Prostate gland (tissue), 2 donors: ENCODE data around the gene YTHDF1.

Experiments
- POLR2A ChIP-seq: fragments of 450-650 bp; IDR thresholded peaks from one replicate; pipeline ENCODE4 v1.6.1; 2016; ENCODE audit warnings: antibody characterized with exemption, mild to moderate bottlenecking
- POLR2AphosphoS5 ChIP-seq: sonication (generic); formaldehyde crosslinking; IDR thresholded peaks from one replicate; pipeline ENCODE4 v1.6.1; 2017; ENCODE audit warnings: antibody characterized with exemption
- TF ChIP-seq, protein P1 (sequence below), 4 experiments: fragments of 200-600 bp in 2 of 4; fragments of 450-650 bp in 2 of 4; sonication (generic) in 2 of 4; IDR thresholded peaks; 1 replicate in 3 of 4; 2 replicates in 1 of 4; pipeline ENCODE4 v1.5.1; 2016 to 2019; ENCODE audit warnings: antibody characterized with exemption in 4 of 4, mild to moderate bottlenecking in 2 of 4, moderate library complexity in 2 of 4

DNA sequence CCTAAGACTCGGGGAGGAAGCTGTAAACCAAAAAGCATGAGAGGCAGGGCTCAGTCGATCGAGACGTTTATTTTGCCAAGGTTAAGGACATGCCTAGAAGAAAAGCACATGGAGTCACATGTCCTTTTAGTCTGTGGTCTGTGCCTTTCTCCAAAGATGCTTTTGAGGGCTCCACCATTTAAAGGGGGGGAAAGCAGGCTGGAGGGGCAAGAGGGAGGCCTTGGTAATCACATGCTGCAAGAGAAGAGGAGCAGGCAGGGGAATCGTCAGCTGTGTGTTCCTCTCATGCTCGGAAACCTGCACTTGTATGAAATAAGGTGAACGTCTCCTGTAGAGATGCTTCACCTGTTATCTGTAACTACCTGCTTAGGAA is 9.1 kb upstream of the YTHDF1 start:
- TF ChIP-seq POLR2A (no peak), POLR2AphosphoS5 (no peak)
- TF ChIP-seq, protein P1, sequence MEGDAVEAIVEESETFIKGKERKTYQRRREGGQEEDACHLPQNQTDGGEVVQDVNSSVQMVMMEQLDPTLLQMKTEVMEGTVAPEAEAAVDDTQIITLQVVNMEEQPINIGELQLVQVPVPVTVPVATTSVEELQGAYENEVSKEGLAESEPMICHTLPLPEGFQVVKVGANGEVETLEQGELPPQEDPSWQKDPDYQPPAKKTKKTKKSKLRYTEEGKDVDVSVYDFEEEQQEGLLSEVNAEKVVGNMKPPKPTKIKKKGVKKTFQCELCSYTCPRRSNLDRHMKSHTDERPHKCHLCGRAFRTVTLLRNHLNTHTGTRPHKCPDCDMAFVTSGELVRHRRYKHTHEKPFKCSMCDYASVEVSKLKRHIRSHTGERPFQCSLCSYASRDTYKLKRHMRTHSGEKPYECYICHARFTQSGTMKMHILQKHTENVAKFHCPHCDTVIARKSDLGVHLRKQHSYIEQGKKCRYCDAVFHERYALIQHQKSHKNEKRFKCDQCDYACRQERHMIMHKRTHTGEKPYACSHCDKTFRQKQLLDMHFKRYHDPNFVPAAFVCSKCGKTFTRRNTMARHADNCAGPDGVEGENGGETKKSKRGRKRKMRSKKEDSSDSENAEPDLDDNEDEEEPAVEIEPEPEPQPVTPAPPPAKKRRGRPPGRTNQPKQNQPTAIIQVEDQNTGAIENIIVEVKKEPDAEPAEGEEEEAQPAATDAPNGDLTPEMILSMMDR (IDR thresholded peaks at IDR 0.05): no peak
